Measurements from ENCODE around the gene HBQ1.
"Not testable (repeated sequence)": the region's sequence is repeated elsewhere in the genome, so short reads cannot be mapped to it uniquely, and the experiment has no call there.

The HBQ1 gene

DNA sequence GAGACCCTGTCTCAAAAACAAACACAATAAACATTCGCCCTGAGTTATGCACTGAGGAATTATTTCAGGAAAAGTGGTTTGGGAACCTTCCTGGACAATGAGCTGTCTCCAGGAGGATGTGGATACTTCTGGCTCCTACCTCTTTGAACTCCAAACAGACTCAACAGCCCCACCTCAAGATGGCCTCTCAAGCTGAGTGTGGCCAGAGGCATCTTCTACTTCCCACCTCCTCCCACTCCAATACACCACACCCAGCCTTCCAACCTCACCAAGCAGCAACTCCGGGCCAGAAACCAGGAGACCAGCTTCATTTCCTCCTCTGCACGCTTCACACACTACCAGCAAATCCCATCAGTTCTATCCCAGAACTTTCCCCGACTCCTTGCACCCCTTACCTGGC, 11.6 kb downstream of the HBQ1 start:
- H3K4me1 ChIP-seq (ENCODE audit: insufficient read depth, low read length): no peaks in the 10 kb centered on the region
- no peak overlapping the region for H3K9ac ChIP-seq (ENCODE audit: low read depth, low read length)
- peaks cover 33% of the 10 kb centered on the region for H3K36me3 ChIP-seq (ENCODE audit: insufficient read depth, low read length)
- no peaks in the 10 kb centered on the region for H3K9me3 ChIP-seq (ENCODE audit: control insufficient read depth, insufficient read depth, low read length)

DNA sequence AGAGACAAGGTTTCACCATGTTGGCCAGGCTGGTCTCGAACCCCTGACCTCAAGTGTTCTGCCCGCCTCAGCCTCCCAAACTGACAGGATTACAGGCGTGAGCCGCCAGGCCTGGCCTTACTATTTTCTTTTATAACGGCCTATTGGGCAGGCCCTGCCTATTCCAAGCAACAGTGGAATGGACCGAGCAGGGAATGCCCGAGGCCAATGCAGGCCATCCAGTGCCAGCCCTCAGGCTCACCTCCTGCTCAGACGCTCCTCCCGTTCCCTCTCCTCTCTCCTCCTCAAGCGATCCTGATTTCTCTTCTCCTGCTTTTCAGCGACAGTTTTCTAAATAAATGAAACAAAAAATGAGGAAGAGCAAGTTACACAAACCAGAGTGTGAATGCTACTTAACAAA, 12.4 kb downstream of the HBQ1 start:
- no peaks in the 10 kb centered on the region for H3K9me3 ChIP-seq (ENCODE audit: control insufficient read depth, insufficient read depth, low read length)
- no peak overlapping the region for H3K9ac ChIP-seq (ENCODE audit: low read depth, low read length)
- no peaks in the 10 kb centered on the region for H3K4me1 ChIP-seq (ENCODE audit: insufficient read depth, low read length)
- peaks cover 38% of the 10 kb centered on the region for H3K36me3 ChIP-seq (ENCODE audit: insufficient read depth, low read length)

DNA sequence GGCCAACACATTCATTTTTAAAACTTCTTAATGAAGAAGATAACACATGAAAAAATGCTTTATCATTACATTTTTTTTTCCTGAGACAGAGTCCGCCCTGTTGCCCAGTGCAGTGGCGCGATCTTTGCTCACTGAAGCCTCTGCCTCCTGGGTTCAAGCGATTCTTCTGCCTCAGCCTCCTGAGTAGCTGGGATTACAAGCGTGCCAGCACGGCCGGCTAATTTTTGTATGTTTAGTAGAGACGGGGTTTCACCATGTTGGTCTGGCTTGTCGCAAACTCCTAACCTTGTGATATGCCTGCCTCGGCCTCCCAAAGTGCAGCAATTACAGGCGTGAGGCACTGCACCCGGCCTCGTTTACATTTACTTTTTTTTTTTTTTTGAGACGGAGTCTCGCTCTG, 13.2 kb downstream of the HBQ1 start:
- H3K4me1 ChIP-seq (ENCODE audit: insufficient read depth, low read length): no peaks in the 10 kb centered on the region
- peaks cover 43% of the 10 kb centered on the region for H3K36me3 ChIP-seq (ENCODE audit: insufficient read depth, low read length)
- no peaks in the 10 kb centered on the region for H3K9me3 ChIP-seq (ENCODE audit: control insufficient read depth, insufficient read depth, low read length)
- H3K9ac ChIP-seq (ENCODE audit: low read depth, low read length): no peak overlapping the region

DNA sequence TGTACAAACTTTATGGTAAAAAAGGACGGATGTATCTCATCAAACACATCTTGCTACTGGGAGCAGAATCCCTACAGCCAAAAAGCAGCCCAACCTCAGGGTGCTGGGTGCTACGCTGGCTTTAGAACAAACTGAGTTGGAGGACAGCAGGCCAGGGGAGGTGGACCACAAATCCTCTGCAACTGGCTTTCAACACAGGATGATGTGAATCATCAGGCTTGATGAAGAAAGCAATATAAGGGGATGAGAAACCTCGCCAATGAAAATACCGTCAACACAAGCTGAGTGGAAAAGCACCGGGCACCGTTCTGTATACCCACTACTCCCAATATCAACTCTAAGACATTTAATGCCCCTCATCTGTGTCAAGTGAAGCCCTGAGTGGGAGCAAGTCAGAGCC, 14.3 kb downstream of the HBQ1 start:
- Histone ChIP-seq H3K4me1 (ENCODE audit: insufficient read depth, low read length) (no peaks in the 10 kb centered on the region), H3K9ac (ENCODE audit: low read depth, low read length) (no peak overlapping the region), H3K9me3 (ENCODE audit: control insufficient read depth, insufficient read depth, low read length) (no peaks in the 10 kb centered on the region), H3K36me3 (ENCODE audit: insufficient read depth, low read length) (peaks cover 45% of the 10 kb centered on the region)

DNA sequence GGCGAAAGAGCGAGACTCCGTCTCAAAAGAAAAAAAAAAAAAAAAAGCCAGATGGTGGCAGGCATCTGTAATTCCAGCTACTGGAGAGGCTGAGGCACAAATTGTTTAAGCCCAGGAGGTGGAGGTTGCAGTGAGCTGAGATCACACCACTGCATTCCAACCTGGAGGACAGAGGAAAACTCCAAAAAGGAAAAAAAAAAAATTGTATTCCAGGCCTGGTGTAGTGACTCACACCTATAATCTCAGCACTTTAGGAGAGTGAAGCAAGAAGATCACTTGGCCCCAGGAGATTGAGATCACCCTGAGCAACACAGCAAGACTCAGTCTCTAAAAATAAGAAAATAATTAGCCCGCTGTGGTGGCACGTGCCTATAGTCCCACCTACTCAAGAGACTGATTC, 20.1 kb downstream of the HBQ1 start:
- no peaks in the 10 kb centered on the region for H3K9me3 ChIP-seq (ENCODE audit: control insufficient read depth, insufficient read depth, low read length)
- no peak overlapping the region for H3K9ac ChIP-seq (ENCODE audit: low read depth, low read length)
- peaks cover 42% of the 10 kb centered on the region for H3K36me3 ChIP-seq (ENCODE audit: insufficient read depth, low read length)
- no peaks in the 10 kb centered on the region for H3K4me1 ChIP-seq (ENCODE audit: insufficient read depth, low read length)

DNA sequence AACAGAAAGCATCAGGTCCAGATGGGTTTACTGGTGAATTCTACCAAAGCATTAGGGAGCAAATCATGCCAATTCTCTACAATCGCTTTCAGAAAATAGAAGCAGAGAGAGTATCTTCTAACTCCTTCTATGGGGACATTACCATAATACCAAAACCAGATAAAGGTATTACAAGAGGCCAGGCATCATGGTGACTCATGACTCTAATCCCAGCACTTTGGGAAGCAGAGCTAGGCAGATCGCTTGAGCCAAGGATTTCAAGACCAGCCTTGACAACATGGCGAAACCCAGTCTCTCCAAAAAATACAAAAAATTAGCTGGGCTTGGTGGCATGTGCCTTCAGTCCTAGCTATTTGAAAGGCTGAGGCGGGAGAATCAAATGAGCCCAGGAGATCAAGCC, 23.0 kb downstream of the HBQ1 start:
- H3K9me3 ChIP-seq (ENCODE audit: control insufficient read depth, insufficient read depth, low read length): no peaks in the 10 kb centered on the region
- H3K9ac ChIP-seq (ENCODE audit: low read depth, low read length): no peak overlapping the region
- no peaks in the 10 kb centered on the region for H3K4me1 ChIP-seq (ENCODE audit: insufficient read depth, low read length)
- peaks cover 42% of the 10 kb centered on the region for H3K36me3 ChIP-seq (ENCODE audit: insufficient read depth, low read length)

DNA sequence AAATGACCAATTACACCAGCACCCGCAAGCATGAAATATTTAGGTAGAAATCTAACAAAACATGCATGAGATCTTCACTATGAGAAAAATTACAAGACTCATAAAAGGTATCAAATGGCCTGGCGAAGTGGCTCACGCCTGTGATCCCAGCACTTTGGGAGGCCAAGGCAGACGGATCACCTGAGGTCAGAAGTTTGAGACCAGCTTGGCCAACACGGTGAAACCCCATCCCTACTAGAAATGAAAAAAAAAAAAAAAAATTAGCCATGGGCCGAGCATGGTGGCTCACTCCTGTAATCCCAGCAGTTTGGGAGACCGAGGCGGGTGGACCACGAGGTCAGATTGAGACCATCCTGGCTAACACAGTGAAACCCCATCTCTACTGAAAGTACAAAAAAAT, 23.8 kb downstream of the HBQ1 start:
- peaks cover 42% of the 10 kb centered on the region for H3K36me3 ChIP-seq (ENCODE audit: insufficient read depth, low read length)
- H3K4me1 ChIP-seq (ENCODE audit: insufficient read depth, low read length); H3K9me3 ChIP-seq (ENCODE audit: control insufficient read depth, insufficient read depth, low read length); H3K9ac ChIP-seq (ENCODE audit: low read depth, low read length): not testable (repeated sequence)

DNA sequence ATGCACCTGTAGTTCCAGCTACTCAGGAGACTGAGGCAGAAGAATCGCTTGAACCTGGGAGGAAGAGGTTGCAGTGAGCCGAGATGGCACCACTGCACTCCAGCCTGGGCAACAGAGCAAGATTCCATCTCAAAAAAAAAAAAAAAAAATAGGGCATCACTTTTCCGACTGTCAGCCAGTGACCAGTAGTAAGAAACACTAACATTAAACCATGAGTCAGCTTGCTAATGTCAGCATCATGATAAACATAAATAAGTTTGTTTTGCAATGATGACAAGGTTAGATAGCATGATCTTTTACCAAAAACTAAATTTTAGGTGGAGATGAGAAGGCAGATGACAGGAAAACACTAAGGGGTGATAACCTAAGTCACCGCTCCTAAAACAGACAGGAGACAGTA, 29.1 kb downstream of the HBQ1 start:
- H3K36me3 ChIP-seq (ENCODE audit: insufficient read depth, low read length): peaks cover 40% of the 10 kb centered on the region
- not testable (repeated sequence) for H3K9ac ChIP-seq (ENCODE audit: low read depth, low read length); H3K4me1 ChIP-seq (ENCODE audit: insufficient read depth, low read length)

DNA sequence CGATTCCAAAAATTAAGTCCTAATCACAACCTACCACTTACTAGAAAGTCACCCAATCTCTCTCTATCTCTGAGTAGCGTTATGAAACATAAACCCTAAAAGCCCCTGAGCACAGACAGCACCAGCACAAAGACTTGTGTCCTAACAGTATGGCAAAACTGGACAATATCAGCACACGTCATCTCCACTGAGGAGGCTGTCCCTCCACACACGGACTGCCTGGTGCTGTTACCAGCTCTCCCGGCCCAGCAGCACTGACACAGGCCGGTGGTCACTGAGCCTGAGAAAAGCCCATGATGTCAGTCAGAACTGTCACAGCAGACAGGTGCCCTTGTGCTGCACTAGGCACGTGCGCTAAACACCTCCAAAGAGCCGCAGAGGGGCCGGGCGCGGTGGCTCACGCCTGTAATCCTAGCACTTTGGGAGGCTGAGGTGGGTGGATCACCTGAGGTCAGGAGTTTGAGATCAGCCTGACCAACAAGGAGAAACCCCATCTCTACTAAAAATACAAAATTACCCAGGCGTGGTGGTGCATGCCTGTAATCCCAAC, 31.4 kb downstream of the HBQ1 start:
- H3K36me3 ChIP-seq (ENCODE audit: insufficient read depth, low read length): peaks cover 22% of the 10 kb centered on the region
- not testable (repeated sequence) for H3K9ac ChIP-seq (ENCODE audit: low read depth, low read length); H3K9me3 ChIP-seq (ENCODE audit: control insufficient read depth, insufficient read depth, low read length); H3K4me1 ChIP-seq (ENCODE audit: insufficient read depth, low read length)

More for the DNA sequence above, 29.1 kb downstream of the HBQ1 start:
- H3K9me3 ChIP-seq (ENCODE audit: control insufficient read depth, insufficient read depth, low read length): not testable (repeated sequence)

DNA sequence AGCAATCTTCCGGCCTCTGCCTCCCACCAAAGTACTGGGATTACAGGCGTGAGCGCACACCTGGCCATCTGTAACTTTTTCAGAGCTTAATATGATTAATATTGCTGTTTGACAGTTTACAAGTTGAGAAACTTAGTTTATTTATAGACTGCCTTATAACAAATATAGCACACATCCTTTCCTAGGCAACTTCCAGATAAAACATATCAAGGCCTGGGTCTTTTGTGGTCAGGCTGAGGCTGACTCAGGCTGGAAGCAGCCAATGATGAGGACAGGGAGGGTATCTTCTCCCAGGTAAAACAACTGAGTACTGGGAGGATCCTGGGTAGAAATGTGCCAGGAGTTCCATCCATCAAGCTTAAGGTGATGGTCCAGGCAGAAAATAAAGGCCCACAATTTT, 32.7 kb downstream of the HBQ1 start:
- Histone ChIP-seq H3K36me3 (ENCODE audit: insufficient read depth, low read length) (peaks cover 21% of the 10 kb centered on the region), H3K9ac (ENCODE audit: low read depth, low read length) (no peak overlapping the region), H3K4me1 (ENCODE audit: insufficient read depth, low read length) (no peaks in the 10 kb centered on the region), H3K9me3 (ENCODE audit: control insufficient read depth, insufficient read depth, low read length) (no peaks in the 10 kb centered on the region)

DNA sequence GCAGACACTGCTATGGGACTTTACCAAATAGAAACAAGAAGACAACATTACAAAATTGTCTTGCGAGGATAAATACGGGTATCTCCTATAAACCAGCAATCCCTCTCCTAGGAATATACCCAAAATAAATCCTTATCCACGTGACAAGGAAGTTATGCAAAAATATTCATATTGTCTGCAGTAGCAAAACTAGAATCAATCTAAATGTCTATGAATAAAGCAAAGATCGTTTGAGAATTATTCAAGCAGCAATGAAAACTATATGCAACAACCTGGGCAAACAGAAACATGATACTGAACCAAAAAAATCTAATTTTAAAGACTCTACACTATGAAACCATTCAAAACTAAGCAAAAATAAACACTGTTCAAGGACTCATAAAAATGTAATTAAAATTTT, 39.8 kb downstream of the HBQ1 start:
- H3K9me3 ChIP-seq (ENCODE audit: control insufficient read depth, insufficient read depth, low read length): no peaks in the 10 kb centered on the region
- no peak overlapping the region for H3K9ac ChIP-seq (ENCODE audit: low read depth, low read length)
- H3K4me1 ChIP-seq (ENCODE audit: insufficient read depth, low read length): no peaks in the 10 kb centered on the region
- H3K36me3 ChIP-seq (ENCODE audit: insufficient read depth, low read length): peaks cover 9% of the 10 kb centered on the region

DNA sequence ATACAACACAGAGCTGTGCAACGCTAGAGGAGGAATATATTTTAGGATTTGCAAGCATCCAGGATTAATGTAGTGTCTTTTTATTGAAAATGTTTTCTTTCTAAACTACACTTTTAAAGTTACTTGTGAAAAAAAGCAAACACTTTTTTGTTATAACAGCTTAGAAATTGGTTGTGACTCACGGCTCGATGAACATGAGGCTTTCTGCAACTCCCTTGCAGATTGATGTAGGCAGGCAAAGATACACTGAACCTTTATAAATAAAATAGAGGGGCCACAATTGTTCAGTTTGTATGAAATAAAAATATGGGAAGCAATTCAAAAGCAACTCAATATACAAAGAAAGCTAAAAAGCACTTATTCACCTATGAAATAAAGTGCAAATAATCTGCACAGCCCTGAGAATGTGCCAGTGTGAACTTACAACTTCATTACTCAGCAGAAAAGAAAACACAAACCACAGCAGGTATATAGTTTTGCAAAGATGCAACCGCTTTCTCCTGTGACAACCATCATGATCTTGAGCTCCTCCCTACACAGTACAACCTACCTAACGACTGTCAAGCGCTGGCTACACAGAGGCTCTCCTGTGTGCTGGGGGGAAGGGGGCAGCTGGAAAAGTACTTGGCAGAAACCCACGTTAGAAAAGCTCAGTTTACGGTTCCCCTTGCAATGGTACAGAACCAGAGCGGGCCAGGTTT, 48.0 kb downstream of the HBQ1 start:
- peak overlapping the region; percentile 88 for H3K9ac ChIP-seq (ENCODE audit: low read depth, low read length)
- H3K36me3 ChIP-seq (ENCODE audit: insufficient read depth, low read length): peaks cover 18% of the 10 kb centered on the region
- no peaks in the 10 kb centered on the region for H3K9me3 ChIP-seq (ENCODE audit: control insufficient read depth, insufficient read depth, low read length)
- H3K4me1 ChIP-seq (ENCODE audit: insufficient read depth, low read length): no peaks in the 10 kb centered on the region

DNA sequence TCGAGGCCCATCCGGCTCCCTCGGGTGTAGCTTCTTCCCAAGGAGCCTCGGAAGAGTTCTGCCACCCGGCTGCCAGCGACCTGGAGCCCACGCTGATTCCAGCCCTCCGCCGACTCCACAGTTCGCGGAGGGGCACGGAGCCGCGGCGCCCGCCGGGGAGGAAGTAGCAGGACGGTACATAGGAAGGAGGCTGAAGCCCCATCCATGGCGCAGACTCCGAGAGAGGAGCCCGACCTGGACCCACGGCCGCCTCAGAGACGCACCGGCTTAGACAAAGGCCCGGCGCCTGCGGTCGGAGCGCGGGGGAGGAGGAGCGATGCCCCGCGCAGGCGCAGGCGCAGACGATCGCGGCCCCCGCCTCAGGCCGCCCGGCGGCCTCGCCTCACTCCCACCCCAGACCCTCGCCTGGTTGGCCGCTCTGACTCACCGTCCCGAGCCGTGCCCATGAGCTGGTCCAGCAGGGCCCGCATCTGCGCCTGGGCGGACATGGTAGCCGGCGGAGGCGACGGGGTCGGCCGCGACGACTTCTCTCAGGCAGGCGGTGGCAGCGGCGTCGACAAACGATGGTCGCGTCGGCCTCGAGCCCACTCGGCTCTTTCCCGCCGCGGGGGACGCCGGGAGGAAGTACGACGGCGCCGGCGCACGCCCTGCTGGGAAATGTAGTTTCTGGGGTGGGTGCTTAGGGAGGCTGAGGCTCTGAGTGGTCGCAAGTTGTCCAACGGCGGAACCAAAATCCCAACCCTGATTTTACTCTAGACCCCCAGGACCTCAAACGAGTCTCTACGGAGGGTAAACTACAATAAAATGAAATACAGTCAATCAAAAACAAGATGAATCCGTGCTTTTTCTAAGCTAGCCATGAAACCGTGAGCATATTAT, 48.8 kb downstream of the HBQ1 start, which contains the start of gene LUC7L:
LUC7L (minus strand) TSS at position 598 of the 879 bp plus-strand sequence; CDS start at position 488, 110 bp downstream.
- Histone ChIP-seq H3K9ac (ENCODE audit: low read depth, low read length) (peak within 1 kb of the TSS; percentile 88), H3K9me3 (ENCODE audit: control insufficient read depth, insufficient read depth, low read length) (no peaks in the 10 kb centered on the region), H3K4me1 (ENCODE audit: insufficient read depth, low read length) (no peaks in the 10 kb centered on the region), H3K36me3 (ENCODE audit: insufficient read depth, low read length) (peaks cover 15% of the 10 kb centered on the region)

DNA sequence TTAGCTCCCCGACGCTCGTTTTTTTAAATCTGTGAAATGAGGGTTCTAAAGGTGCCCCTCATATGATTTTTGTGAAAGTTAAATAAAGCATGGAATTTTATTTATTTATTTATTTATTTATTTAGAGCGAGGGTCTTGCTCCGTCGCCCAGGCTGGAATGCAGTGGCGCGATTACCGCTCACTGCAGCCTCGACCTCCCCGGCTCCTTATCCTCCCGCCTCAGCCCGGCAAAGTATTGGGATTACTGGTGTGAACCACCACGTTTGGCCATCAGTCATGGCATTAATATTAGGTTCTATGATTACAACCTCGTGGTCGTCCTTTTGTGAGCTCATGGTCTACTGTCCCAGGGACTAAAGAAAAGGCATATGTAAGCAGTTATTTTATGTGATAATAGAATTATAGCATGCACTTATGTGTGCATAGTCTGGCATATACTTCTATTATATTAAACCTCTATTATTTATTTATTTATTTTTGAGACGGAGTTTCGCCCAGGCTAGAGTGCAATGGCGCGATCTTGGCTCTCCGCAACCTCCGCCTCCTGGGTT, 49.5 kb downstream of the HBQ1 start:
- H3K36me3 ChIP-seq (ENCODE audit: insufficient read depth, low read length): peaks cover 15% of the 10 kb centered on the region
- H3K4me1 ChIP-seq (ENCODE audit: insufficient read depth, low read length): no peaks in the 10 kb centered on the region
- H3K9ac ChIP-seq (ENCODE audit: low read depth, low read length): peak overlapping the region; percentile 88; the same call in 1 of the 2 replicates
- no peaks in the 10 kb centered on the region for H3K9me3 ChIP-seq (ENCODE audit: control insufficient read depth, insufficient read depth, low read length)

All from ES-I3 (cell line).